ENCODE measurements around the gene CERKL.
"Not testable (repeated sequence)": the region's sequence is repeated elsewhere in the genome, so short reads cannot be mapped to it uniquely, and the experiment has no call there.

Gene CERKL, protein sequence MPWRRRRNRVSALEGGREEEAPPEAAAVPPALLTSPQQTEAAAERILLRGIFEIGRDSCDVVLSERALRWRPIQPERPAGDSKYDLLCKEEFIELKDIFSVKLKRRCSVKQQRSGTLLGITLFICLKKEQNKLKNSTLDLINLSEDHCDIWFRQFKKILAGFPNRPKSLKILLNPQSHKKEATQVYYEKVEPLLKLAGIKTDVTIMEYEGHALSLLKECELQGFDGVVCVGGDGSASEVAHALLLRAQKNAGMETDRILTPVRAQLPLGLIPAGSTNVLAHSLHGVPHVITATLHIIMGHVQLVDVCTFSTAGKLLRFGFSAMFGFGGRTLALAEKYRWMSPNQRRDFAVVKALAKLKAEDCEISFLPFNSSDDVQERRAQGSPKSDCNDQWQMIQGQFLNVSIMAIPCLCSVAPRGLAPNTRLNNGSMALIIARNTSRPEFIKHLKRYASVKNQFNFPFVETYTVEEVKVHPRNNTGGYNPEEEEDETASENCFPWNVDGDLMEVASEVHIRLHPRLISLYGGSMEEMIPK

DNA sequence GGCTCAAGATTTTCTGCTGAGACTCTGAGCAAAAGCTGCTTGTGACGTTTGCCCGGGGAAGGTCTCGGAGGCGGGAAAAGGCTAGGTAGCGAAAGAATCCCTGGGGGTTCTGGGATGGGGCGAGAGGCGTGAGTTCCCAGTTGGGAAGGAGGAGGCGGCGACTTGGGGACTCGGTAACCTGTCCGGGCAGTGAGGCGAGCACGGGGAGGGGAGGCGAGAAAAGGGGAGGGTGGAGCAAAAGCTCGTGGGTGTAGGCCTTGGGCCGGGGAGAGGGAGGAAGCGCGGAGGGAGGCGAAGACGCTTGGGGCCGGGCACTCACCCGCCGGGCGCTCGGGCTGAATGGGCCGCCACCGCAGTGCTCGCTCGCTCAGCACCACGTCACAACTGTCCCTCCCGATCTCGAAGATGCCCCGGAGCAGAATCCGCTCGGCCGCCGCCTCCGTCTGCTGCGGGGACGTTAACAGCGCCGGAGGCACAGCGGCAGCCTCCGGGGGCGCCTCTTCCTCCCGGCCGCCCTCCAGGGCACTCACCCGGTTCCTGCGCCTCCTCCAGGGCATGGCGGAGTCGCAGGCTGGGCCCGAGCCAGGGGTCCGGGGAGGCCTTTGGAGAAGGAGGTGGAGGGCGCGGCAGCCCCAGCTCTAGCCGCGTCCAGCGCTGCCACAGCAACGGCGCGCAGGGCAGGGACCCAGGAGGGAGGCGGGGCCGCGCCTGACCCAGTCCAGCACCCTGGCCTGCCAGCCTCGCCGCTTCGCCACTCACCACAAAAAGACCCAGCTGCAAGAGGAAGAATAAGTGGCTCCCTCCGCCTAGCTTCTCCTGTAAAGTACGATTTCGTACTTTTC lies at the start of gene CERKL:
Gene CERKL, minus strand, starts transcription at position 656 of the 842 bp plus-strand sequence. Its CDS starts 99 bp downstream, at position 557.
- Mint-ChIP-seq H3K4me1 (peaks cover 16% of the 10 kb centered on the region), H3K27ac (peak within 1 kb of the TSS; percentile 51), H3K4me3 (peak within 1 kb of the TSS; percentile 88), H3K9me3 (no peaks in the 10 kb centered on the region), H3K36me3 (no peaks in the 10 kb centered on the region), H3K27me3 (peaks cover 58% of the 10 kb centered on the region)
- peak; percentile 77 for ATAC-seq

- not testable (repeated sequence) for H3K4me3 Mint-ChIP-seq, H3K27ac Mint-ChIP-seq, H3K36me3 Mint-ChIP-seq, H3K4me1 Mint-ChIP-seq, ATAC-seq, H3K9me3 Mint-ChIP-seq
- peaks cover 40% of the 10 kb centered on the region for H3K27me3 Mint-ChIP-seq
These were observed 45.6 kb upstream of the CERKL start for GRCh38 chr2:181702519-181702918.

DNA sequence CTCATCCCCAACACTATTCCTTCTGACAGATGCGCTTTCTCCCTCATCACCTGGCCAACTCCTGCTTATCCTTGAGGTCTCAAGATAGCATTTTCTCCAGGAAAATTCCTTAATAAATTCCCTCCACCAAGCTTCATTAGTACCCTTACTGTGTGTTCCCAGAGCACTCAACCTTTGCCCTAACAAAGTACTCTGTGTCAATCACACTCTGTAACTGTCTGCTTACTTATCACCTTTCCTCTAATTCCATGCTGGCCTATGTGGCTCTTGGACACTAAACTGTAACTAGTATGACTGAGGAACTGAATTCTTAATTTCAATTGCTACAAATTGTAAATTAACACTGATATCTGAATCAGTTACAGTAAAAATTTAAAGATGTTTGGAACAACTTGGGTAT lies 41.3 kb upstream of the CERKL start:
- Mint-ChIP-seq H3K4me1 (no peaks in the 10 kb centered on the region), H3K4me3 (no peak overlapping the region), H3K9me3 (no peaks in the 10 kb centered on the region), H3K36me3 (no peaks in the 10 kb centered on the region), H3K27me3 (peaks cover 47% of the 10 kb centered on the region), H3K27ac (no peak overlapping the region)
- no peak for ATAC-seq

DNA sequence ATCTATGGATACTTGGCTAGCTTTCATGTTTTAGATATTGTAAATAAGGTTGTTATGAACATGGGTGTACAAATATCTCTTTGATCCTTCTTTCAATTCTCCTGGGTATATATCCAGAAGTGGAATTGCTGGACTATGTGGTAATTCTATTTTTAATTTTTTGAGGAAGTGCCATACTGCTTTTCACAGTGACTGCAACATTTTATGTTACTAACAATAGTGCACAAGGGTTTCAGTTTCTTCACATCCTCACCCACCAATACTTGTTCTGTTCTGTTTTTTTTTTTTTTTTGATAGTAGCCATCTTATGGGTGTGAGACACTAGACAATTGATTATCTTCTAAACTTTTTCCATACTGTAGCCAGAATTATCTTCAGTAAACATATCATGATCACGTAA lies 40.7 kb upstream of the CERKL start:
- H3K27ac Mint-ChIP-seq: no peak overlapping the region
- H3K9me3 Mint-ChIP-seq: no peaks in the 10 kb centered on the region
- no peaks in the 10 kb centered on the region for H3K36me3 Mint-ChIP-seq
- H3K4me1 Mint-ChIP-seq: no peaks in the 10 kb centered on the region
- no peak for ATAC-seq
- H3K27me3 Mint-ChIP-seq: peaks cover 47% of the 10 kb centered on the region
- no peak overlapping the region for H3K4me3 Mint-ChIP-seq

DNA sequence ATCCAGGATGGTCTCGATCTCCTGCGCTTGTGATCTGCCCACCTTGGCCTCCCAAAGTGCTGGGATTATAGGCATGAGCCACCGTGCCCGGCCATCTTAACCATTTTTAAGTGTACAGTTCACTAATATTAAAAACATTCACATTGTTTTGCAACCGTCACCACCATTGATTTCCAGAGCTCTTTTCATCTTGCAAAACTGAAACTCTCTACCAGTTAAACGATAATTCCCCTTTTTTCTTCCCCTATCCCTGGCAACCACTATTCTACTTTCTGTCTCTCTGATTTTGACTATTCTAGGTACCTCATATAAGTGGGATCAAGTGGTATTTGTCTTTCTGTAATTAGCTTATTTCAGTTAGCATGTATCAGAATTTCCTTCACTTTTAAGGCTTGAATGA lies 40.2 kb upstream of the CERKL start:
- H3K27ac Mint-ChIP-seq: no peak overlapping the region
- H3K4me3 Mint-ChIP-seq: no peak overlapping the region

GRCh38 chr2:181694271-181694670 lies 37.4 kb upstream of the CERKL start:
- H3K36me3 Mint-ChIP-seq: no peaks in the 10 kb centered on the region
- no peak overlapping the region for H3K4me3 Mint-ChIP-seq
- no peak overlapping the region for H3K27ac Mint-ChIP-seq
- H3K4me1 Mint-ChIP-seq: no peaks in the 10 kb centered on the region
- H3K9me3 Mint-ChIP-seq: no peaks in the 10 kb centered on the region
- peaks cover 45% of the 10 kb centered on the region for H3K27me3 Mint-ChIP-seq
- ATAC-seq: no peak

More for the DNA sequence above, 40.2 kb upstream of the CERKL start:
- Mint-ChIP-seq H3K36me3 (no peaks in the 10 kb centered on the region), H3K27me3 (peaks cover 52% of the 10 kb centered on the region), H3K4me1 (no peaks in the 10 kb centered on the region), H3K9me3 (no peaks in the 10 kb centered on the region)
- no peak for ATAC-seq

DNA sequence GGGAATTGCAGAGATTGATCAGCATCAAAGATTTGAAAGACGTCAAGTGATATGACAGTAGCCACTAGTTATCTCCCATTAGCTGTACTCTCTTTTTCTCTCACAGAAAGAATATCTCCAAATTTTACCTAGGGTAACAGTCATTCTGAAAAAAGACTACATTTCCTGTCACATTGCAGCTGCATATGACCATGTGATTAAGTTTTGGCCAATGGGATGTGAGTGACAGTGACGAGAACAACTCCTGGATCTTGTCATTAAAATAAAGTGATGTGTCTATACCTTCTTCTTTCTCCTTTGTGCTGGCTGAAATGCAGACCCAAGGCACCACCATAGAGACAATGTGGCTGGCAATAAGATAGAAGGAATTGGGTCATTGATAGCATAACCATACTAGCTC lies 34.0 kb upstream of the CERKL start:
- Mint-ChIP-seq H3K9me3 (no peaks in the 10 kb centered on the region), H3K4me1 (peaks cover 12% of the 10 kb centered on the region), H3K27ac (no peak overlapping the region), H3K27me3 (peaks cover 43% of the 10 kb centered on the region), H3K4me3 (no peak overlapping the region), H3K36me3 (no peaks in the 10 kb centered on the region)
- no peak for ATAC-seq

GRCh38 chr2:181686576-181687185 lies 29.8 kb upstream of the CERKL start:
- H3K4me3 Mint-ChIP-seq: no peak overlapping the region
- H3K9me3 Mint-ChIP-seq: peaks cover 4% of the 10 kb centered on the region
- H3K36me3 Mint-ChIP-seq: no peaks in the 10 kb centered on the region
- ATAC-seq: no peak
- H3K4me1 Mint-ChIP-seq: peaks cover 40% of the 10 kb centered on the region
- no peak overlapping the region for H3K27ac Mint-ChIP-seq
- H3K27me3 Mint-ChIP-seq: peaks cover 72% of the 10 kb centered on the region

- H3K4me3 Mint-ChIP-seq: no peak overlapping the region
- H3K9me3 Mint-ChIP-seq: peaks cover 6% of the 10 kb centered on the region
- H3K27me3 Mint-ChIP-seq: peaks cover 87% of the 10 kb centered on the region
- H3K27ac Mint-ChIP-seq: no peak overlapping the region
- peaks cover 48% of the 10 kb centered on the region for H3K4me1 Mint-ChIP-seq
- no peaks in the 10 kb centered on the region for H3K36me3 Mint-ChIP-seq
- ATAC-seq: no peak
These were observed 28.3 kb upstream of the CERKL start for GRCh38 chr2:181685150-181685688.

DNA sequence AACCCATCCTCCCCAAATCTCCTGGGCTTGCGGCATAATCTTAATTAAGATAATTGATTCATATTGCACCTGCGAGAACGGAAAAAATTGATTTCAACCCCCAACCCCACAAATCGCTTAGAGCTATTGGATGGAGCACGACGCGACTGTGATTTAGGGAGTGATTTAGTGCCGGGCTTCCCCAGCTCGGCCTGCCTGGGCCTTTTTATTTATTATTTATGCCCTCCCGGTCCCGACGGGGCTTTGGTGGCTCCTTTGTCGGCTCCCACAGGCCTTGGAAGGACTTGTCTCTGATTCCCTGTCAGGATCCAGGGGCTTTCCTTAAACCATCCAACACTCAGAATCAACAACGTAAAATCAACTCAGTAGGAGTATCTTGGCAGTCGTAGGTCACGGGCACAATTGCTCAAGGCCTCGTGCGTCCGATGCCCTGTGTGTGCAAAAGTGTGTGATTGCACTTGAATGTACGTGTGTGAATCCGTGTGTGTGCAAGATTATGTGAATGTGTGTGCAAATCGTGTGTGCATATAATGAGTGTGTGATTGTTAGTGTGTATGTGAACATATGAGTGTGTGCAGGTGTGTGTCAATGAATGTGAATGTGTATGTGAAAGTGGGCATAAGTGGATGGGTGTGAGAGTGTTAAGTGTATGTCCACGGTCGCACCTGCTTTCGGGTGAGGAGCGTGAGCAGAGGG lies 27.7 kb upstream of the CERKL start:
- no peak for ATAC-seq
- H3K36me3 Mint-ChIP-seq: no peaks in the 10 kb centered on the region
- H3K27ac Mint-ChIP-seq: no peak overlapping the region
- H3K4me1 Mint-ChIP-seq: peaks cover 48% of the 10 kb centered on the region
- peaks cover 88% of the 10 kb centered on the region for H3K27me3 Mint-ChIP-seq
- H3K9me3 Mint-ChIP-seq: peaks cover 6% of the 10 kb centered on the region
- H3K4me3 Mint-ChIP-seq: no peak overlapping the region

GRCh38 chr2:181683518-181684453 lies 26.9 kb upstream of the CERKL start:
- no peak for ATAC-seq
- H3K36me3 Mint-ChIP-seq: no peaks in the 10 kb centered on the region
- peaks cover 8% of the 10 kb centered on the region for H3K9me3 Mint-ChIP-seq
- no peak overlapping the region for H3K27ac Mint-ChIP-seq
- peaks cover 89% of the 10 kb centered on the region for H3K27me3 Mint-ChIP-seq
- H3K4me3 Mint-ChIP-seq: peak overlapping the region; percentile 53
- H3K4me1 Mint-ChIP-seq: peaks cover 49% of the 10 kb centered on the region

GRCh38 chr2:181682795-181683517 lies 26.1 kb upstream of the CERKL start:
- Mint-ChIP-seq H3K4me3 (peak overlapping the region; percentile 45), H3K4me1 (peaks cover 57% of the 10 kb centered on the region), H3K27ac (no peak overlapping the region), H3K27me3 (peaks cover 95% of the 10 kb centered on the region), H3K36me3 (no peaks in the 10 kb centered on the region), H3K9me3 (peaks cover 11% of the 10 kb centered on the region)
- ATAC-seq: no peak

Measured in stimulated activated memory B cell treated with anti-CD40 and anti-IgM and Interleukin-4, amounts not matched to agents 10 μg/mL and 1 μg/mL and 100 μg/mL, for 72 hours (primary cell).